ENCODE measurements around the gene LY6G5C. TPM values are rescaled to one million over a fixed set of nuclear protein-coding genes. Genes with fewer than 3 reads are reported as not detected.
A peak's percentile ranks its signal among the peaks of the same experiment; 100 is the strongest.

Gene LY6G5C
- total and polyA plus RNA-seq, 7 donors = 0.75 to 3.2 (median 2.1) TPM

DNA sequence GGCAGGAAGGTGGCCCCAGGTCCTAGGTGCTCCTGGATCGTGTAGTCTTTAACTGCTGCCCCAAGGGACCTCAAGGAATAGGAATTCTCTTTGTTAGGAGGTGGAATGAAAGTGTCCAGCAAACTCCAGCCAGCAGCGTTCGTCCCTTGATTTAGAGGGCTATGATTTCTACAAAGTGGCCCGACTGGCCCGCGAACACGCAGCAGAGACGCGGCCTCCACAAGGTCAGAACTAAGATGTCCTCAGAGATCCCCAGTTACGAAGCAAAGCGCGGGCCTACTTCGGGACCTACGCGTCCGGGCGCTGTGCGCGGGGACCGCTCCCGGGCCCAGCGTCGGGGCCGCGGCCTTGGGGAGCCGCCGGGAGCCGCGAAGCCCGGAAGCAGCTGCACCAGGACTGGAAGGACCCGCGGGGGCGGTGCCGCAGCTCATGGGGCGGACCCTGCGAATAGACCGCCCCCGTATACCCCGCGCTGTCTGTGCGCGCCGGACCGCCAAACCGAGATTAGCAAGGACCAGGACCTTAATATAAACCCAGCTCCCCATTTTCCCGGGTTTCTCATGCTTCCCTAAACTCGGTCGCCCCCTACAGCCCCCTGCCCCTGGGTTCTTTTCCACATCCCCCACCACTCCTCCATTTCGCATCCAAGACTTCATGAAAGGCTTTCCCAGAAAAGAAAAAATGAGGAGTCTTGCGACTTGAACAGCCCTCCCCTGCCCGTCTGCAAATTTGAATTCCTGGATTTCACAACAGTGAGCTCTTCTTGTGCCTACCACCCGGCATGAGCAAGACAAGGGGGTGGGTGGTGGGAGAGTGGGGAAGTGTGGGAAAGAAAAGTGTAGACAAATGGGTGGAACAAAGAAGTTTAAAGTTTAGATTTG is 20.2 kb downstream of the LY6G5C start, which contains the start of gene C6orf47:
Gene C6orf47 (minus strand): TSS at position 398 of the 881 bp plus-strand sequence. CDS start 831 bp downstream, outside the sequence.
- ATAC-seq (peak; percentile 78 to 81 (median 79)), DNase-seq (peak; percentile 91)
- Histone ChIP-seq H3K36me3 (ENCODE audit: insufficient read depth in 1 of 2, low read depth in 1 of 2) (peaks cover 3 to 43% of the 10 kb centered on the region in 2 donors), H3K27ac (peak within 1 kb of the TSS; percentile 94), H3K4me1 (peaks cover 51% of the 10 kb centered on the region), H3K9me3 (no peaks in the 10 kb centered on the region), H3K4me3 (peak within 1 kb of the TSS; percentile 79), H3K27me3 (ENCODE audit: insufficient read depth in 3 of 3, low read length in 2 of 3) (no peaks in the 10 kb centered on the region)
- TF ChIP-seq, protein P1, sequence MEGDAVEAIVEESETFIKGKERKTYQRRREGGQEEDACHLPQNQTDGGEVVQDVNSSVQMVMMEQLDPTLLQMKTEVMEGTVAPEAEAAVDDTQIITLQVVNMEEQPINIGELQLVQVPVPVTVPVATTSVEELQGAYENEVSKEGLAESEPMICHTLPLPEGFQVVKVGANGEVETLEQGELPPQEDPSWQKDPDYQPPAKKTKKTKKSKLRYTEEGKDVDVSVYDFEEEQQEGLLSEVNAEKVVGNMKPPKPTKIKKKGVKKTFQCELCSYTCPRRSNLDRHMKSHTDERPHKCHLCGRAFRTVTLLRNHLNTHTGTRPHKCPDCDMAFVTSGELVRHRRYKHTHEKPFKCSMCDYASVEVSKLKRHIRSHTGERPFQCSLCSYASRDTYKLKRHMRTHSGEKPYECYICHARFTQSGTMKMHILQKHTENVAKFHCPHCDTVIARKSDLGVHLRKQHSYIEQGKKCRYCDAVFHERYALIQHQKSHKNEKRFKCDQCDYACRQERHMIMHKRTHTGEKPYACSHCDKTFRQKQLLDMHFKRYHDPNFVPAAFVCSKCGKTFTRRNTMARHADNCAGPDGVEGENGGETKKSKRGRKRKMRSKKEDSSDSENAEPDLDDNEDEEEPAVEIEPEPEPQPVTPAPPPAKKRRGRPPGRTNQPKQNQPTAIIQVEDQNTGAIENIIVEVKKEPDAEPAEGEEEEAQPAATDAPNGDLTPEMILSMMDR (IDR thresholded peaks at IDR 0.05) = no peak
- WGBS, 3 donors = 0 to 1% (median 0%) methylated on average over 50 to 52 of the region's 52 CpGs
- intact Hi-C loops (cut with DNase I) = loop anchor here in 1 of 2 donors (5.0 kb wide), 1 partner anchor 113 kb away; the partner anchor contains the start of genes ATP6V1G2 and NFKBIL1

DNA sequence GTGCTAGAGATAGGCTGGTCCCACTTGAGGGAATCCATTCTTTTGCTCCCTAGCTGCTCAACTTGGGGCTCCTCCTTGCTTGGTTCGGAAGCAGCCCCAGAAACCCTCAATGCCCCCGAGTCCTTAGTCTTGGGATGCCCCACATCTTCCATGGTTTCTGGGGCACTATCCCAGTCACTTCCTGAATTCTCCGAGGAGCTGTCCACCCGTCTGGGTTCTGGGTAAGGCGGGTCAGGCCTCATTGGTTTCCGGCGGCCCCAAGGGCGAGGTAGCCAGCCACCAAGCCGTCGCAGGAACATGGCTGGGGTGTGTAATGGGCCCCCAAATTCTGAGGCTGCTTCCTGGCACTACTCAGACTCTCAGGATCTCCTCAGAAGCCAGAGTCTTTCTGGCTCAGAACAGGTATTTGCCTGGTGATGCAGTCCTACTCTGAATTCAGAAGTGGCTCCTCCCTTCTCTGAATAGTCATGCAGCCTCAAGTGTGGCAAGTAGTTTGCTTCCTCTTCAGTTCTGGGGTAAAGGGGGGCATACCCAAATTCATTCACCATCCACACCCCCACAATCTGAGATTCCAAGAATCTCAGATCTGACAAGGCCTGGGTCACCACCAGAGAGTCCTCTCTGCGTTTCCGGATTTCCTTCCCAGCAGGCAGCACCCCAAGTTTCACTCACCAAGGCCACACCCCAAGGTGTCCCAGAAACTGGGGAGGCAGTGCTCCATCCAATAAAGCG is 21.1 kb downstream of the LY6G5C start:
- 15 to 22% (median 18%) methylated on average over 13 of the region's 13 CpGs for WGBS, 3 donors
- ATAC-seq = peak in 3 of 4 donors; percentile 3 to 16 (median 16)
- DNase-seq = no peak
- Histone ChIP-seq H3K4me1 (peaks cover 51% of the 10 kb centered on the region), H3K36me3 (ENCODE audit: insufficient read depth in 1 of 2, low read depth in 1 of 2) (peaks cover 3 to 48% of the 10 kb centered on the region in 2 donors), H3K4me3 (peak overlapping the region; percentile 79), H3K27me3 (ENCODE audit: insufficient read depth in 3 of 3, low read length in 2 of 3) (no peaks in the 10 kb centered on the region), H3K9me3 (no peaks in the 10 kb centered on the region), H3K27ac (peak overlapping the region; percentile 94)
- TF ChIP-seq, protein P1 (IDR thresholded peaks at IDR 0.05) = no peak
- intact Hi-C loops (cut with DNase I) = loop anchor here in 1 of 2 donors (5.0 kb wide), 1 partner anchor 113 kb away; the partner anchor contains the start of genes ATP6V1G2 and NFKBIL1

DNA sequence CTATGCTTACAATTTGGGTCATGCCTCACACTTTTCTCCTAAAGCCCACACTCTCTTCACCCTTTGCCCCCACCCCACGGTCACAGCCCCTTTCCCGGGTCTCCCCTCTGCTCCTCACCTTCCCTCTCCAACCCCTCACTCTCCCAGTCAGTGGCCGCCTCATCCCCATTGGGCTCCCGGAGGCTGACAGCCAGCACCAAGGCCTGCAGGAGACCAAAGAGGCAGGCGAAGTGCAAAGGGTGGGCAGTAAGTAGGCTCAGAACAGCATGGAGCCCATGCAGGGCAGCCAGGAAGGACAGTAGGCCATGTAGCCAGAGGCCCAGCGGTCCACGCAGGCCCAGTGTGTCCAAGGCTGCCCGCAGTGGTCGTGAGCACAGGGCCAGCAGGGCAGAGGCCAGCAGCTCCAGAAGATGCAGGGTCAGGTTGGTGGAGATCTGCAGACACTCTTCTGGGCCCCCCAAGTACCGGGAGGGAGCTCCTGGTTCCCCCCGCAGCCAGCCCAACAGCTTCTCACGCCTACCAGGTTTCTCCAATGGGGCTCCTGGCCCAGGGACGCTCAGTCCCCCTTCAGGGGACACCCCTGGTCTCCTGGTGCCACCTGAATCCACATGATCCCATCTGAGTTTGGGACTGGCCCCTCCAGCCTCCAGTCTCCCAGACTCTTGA is 21.8 kb downstream of the LY6G5C start:
- no peak for DNase-seq
- TF ChIP-seq, protein P1 (IDR thresholded peaks at IDR 0.05) = no peak
- intact Hi-C loops (cut with DNase I) = no loop called here
- ATAC-seq = no peak
- Histone ChIP-seq H3K9me3 (no peaks in the 10 kb centered on the region), H3K27me3 (ENCODE audit: insufficient read depth in 3 of 3, low read length in 2 of 3) (no peaks in the 10 kb centered on the region), H3K36me3 (ENCODE audit: insufficient read depth in 1 of 2, low read depth in 1 of 2) (peaks cover 3 to 48% of the 10 kb centered on the region in 2 donors), H3K4me1 (peaks cover 47% of the 10 kb centered on the region), H3K27ac (peak overlapping the region; percentile 94), H3K4me3 (peak overlapping the region; percentile 79)
- WGBS, 3 donors = 72 to 84% (median 79%) methylated on average over 12 to 13 of the region's 13 CpGs

DNA sequence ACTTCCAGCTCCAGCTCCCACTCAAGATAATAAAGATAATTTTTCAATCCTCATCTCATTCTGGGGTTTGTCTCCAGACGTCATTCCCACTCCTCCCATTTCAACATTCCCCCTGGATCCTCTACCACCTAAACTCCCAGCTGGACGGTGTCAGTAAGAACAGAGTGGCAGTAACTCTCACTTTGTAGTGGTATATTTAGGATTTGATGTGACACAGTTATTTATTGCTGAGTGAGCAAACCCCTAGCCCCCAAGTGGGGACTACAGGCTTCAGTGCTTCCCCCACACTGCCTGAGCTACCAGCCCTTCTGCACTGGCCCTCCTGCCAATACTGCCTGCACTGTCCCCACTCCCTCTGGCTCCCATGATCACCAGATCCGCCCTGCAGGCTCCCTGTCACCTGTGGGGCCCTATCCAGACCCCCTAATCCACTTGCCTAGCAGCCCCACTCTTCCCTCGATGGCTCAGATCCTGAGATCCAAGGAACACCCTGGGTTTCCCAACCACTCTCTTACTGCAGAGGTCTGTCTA is 22.6 kb downstream of the LY6G5C start:
- intact Hi-C loops (cut with DNase I) = no loop called here
- peaks cover 43% of the 10 kb centered on the region for H3K4me1 ChIP-seq
- H3K4me3 ChIP-seq = peak overlapping the region; percentile 79

More for the DNA sequence above, 22.6 kb downstream of the LY6G5C start:
- Histone ChIP-seq H3K36me3 (ENCODE audit: insufficient read depth in 1 of 2, low read depth in 1 of 2) (peaks cover 3 to 39% of the 10 kb centered on the region in 2 donors), H3K27me3 (ENCODE audit: insufficient read depth in 3 of 3, low read length in 2 of 3) (no peaks in the 10 kb centered on the region), H3K9me3 (no peaks in the 10 kb centered on the region), H3K27ac (peak overlapping the region; percentile 23)
- no peak for ATAC-seq
- WGBS, 3 donors = 59 to 84% (median 69%) methylated on average over 4 of the region's 4 CpGs
- DNase-seq = no peak
- TF ChIP-seq, protein P1 (IDR thresholded peaks at IDR 0.05) = no peak

All from psoas muscle (tissue), 8 donors.